Right cardiac atrium (tissue), 5 donors: ENCODE measurements around the gene AGL. TPM values are rescaled to one million over a fixed set of nuclear protein-coding genes. Genes with fewer than 3 reads are reported as not detected.
"Not testable (repeated sequence)": the region's sequence is repeated elsewhere in the genome, so short reads cannot be mapped to it uniquely, and the experiment has no call there.

Source experiments
- ATAC-seq, 2 donors: fragments of 200-7000 bp; cut with Tn5 transposase; one replicate each; pipeline versions ENCODE4 v1.8.0 to v1.9.1; 2020; ENCODE audit warnings: moderate library complexity in 2 of 2, mild to moderate bottlenecking in 1 of 2
- DNase-seq, 3 donors: peaks; one replicate each; pipeline ENCODE4 v3.0.0-alpha.2; 2020
- H3K27ac ChIP-seq: one replicate; pipeline ENCODE4 v1.5.1; 2013; ENCODE audit warnings: mild to moderate bottlenecking, low read length, control low read depth, moderate library complexity
- H3K27me3 ChIP-seq: one replicate; pipeline ENCODE4 v1.6.1; 2013; ENCODE audit not compliant: control insufficient read depth, insufficient read depth
- H3K4me1 ChIP-seq: one replicate; pipeline ENCODE4 v1.6.1; 2013; ENCODE audit warnings: low read length; ENCODE audit not compliant: control insufficient read depth, insufficient read depth
- H3K4me3 ChIP-seq: one replicate; pipeline ENCODE4 v1.5.1; 2013; ENCODE audit warnings: low read length, control low read depth
- H3K9me3 ChIP-seq: one replicate; pipeline ENCODE4 v1.6.1; 2013; ENCODE audit warnings: low read length; ENCODE audit not compliant: control insufficient read depth
- WGBS: extraction: QIAGEN DNeasy Blood & Tissue Kit; methylation state at CpG from one replicate; pipeline ENCODE4 v1.1.7; 2013; 5-methylcytosine and 5-hydroxymethylcytosine counted together
- intact Hi-C, 4 donors: fragments of 100-400 bp; cut with DNase I; formaldehyde crosslinking; loops; one replicate each; pipeline versions ENCODE4 v1.11.0 to v1.14.0; 2022 to 2023
- polyA plus RNA-seq: library from polyadenylated mRNA; stranded (reverse); fragments of 200-250 nt; gene quantifications from one replicate; pipeline ENCODE4 v1.2.3, GENCODE V29; 2013
- total RNA-seq, 4 donors: library from RNA; stranded (reverse); fragmentation: NEBNext Ultra II Directional; extraction: Animal tissue kit (Norgen Biotek cat#: 25700); gene quantifications; one replicate each; pipeline ENCODE4 v1.2.1, GENCODE V29; 2021
- donor health status: healthy with polysubstance abuse.
- donor health status: DM: no; HTN: yes; CAD: no.
- donor health status: DM: no; HTN: no; CAD: no.
- donor health status: DM: no; HTN: yes; CAD: no; lungs with severe emphysema.
- donor health status: DM: yes; HTN: yes; CAD: no.

Gene AGL
- total and polyA plus RNA-seq, 5 donors: 23.2 to 66.4 (median 60.5) TPM

DNA sequence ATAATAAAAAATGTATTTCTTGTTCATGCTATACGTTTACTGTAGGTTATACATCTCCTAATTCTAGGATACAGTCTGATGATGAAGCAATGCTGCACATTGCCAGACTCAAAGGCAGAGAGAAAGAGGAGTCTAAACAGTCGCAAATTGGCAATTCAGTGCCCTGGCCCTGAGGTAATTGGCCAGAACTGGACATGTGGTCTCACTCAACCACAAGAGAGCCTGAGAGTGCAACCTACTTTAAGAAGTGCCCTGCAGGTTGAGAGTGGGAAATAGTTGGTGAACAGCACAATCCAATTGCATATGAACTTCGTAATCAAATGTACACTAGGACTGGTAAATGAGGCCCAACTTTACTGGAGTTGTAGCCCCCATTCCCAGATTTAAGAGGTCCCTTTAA lies 114.6 kb downstream of the AGL start:
- H3K9me3 ChIP-seq: no peaks in the 10 kb centered on the region
- DNase-seq: no peak
- intact Hi-C loops: no loop called here
- H3K4me3 ChIP-seq: no peak overlapping the region
- no peak overlapping the region for H3K27ac ChIP-seq
- 80% methylated on average over 3 of the region's 3 CpGs for WGBS
- no peaks in the 10 kb centered on the region for H3K4me1 ChIP-seq
- no peaks in the 10 kb centered on the region for H3K27me3 ChIP-seq
- ATAC-seq: no peak

DNA sequence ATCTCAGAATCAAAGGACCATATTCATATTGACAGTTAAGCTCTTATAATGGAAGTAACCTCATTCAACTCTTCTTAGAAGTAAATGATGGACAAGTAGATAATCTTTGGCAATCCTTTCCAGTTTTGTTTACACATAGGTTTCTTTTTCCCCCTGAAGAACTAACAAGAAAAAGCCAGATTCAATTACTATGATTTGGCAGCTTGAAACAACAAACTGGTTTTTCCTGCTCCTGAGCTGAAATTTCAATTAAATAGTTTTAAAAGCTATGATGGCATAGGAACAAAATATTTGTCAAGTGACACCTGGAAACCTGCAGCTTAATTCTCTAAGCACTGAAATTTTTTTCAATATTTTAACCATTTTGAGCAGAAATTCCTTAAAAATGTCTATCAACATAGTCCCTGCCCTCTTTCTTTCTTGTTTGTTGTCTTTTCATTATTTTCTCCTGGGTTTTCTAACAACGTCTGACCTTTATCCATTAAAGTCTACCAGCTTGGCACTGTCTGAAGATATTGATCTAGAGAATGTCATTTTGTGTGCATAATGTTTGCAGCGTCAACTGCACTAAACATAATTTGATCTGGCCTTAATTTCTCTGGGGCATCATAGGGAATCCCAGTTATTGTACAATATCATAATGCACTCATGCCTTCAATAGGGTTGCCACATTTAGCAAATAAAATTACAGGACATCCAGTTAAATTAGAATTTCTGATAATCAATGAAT lies 115.7 kb downstream of the AGL start:
- H3K27ac ChIP-seq: no peak overlapping the region
- H3K9me3 ChIP-seq: no peaks in the 10 kb centered on the region
- 81% methylated on average over 2 of the region's 2 CpGs for WGBS
- no peak overlapping the region for H3K4me3 ChIP-seq
- no peaks in the 10 kb centered on the region for H3K4me1 ChIP-seq
- DNase-seq (no peak), ATAC-seq (no peak)
- intact Hi-C loops: no loop called here
- H3K27me3 ChIP-seq: no peaks in the 10 kb centered on the region

DNA sequence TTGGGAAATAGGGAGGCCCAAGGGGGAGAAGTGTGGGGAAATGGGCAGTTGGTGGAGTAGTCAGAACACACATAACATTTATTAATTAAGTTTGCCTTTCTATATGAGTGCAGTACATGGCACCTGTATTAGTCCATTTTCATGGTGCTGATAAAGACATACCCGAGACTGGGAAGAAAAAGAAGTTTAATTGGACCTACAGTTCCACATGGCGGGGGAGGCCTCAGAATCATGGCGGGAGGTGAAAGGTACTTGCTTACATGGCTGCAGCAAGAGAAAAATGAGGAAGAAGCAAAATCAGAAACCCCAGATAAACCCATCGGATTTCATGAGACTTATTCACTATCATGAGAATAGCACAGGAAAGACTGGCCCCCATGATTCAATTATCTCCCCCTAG lies 118.1 kb downstream of the AGL start:
- Histone ChIP-seq H3K27ac (no peak overlapping the region), H3K27me3 (no peaks in the 10 kb centered on the region), H3K4me3 (no peak overlapping the region), H3K9me3 (no peaks in the 10 kb centered on the region), H3K4me1 (no peaks in the 10 kb centered on the region)
- 95% methylated on average over 4 of the region's 4 CpGs for WGBS
- no peak for ATAC-seq
- no peak for DNase-seq
- intact Hi-C loops: no loop called here

DNA sequence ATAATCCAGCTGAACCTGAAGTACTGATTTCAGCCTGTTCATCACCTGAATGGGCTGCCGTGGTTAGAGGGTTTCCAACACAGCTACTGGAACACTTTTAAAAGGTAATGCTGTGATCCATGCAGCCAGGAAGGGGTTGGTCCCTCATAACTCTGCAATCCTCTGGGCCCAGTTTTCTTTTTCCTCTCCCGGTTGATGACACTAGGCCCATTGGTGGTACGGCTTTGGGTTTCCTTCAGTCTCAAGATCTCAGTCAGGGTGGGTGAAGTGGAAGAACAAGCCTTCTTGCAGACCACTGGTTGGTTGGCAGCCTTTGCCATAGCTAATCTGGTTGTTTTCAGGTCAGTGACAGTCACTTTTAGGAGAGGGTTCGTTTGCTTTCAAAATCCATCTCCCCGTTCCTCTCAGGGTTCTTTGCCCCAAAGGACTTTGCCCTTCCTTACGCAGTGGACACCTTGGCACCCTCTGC lies 119.1 kb downstream of the AGL start:
- intact Hi-C loops: no loop called here
- DNase-seq (no peak), ATAC-seq (peak; percentile 17 to 30)
- 16% methylated on average over 6 of the region's 6 CpGs for WGBS
- Histone ChIP-seq H3K27me3 (no peaks in the 10 kb centered on the region), H3K4me1 (no peaks in the 10 kb centered on the region), H3K4me3 (peak overlapping the region; percentile 74), H3K9me3 (no peaks in the 10 kb centered on the region), H3K27ac (peak overlapping the region; percentile 59)

DNA sequence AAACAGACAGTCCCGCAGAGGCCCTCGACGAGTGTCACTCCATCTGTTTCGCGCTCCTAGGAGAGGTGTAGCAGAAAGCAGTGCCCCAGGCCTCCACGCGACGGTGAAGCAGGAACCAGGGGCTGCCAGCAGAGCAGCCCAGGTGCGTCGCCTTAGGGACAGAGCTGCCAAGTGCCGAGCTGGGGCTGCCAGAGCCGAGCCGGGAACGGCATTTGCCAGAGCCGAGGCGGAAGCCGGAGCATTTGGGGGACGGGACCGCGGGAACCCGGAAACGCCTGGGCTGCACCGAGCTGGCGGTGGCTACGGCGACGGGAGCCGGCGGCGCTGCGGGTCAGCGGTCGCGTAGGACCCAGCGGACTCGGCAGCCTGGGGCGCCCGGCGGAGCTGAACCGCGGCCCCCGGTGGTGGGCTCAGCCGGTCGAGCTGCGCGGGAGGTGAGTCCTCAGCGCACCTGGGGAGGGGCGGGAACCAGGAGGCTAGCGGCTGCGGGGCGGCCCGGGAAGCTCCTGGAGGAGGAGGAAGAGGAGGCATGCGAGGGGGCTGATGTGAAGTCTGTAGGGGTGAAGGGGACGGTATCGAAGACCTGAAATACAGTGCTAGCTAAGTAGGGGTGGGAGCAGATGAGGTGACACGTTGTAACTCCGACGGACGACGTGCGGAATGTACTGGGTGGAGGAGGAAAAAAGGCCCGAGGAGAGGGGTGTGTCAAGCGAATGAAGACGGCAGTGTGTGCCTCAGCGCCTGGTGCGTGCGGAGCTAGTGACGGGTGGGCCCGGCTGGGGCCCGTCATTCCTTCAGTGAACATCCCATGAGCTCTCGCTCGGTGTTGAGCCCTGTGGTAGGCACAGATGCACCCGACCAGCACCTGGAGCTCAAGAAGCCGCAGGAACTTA lies 119.8 kb downstream of the AGL start, which contains the start of gene SLC35A3:
SLC35A3 (plus strand) TSS at position 268 of the 893 bp plus-strand sequence. CDS start 23,559 bp downstream, outside the sequence.
- Histone ChIP-seq H3K9me3 (no peaks in the 10 kb centered on the region), H3K4me1 (no peaks in the 10 kb centered on the region), H3K4me3 (peak within 1 kb of the TSS; percentile 74), H3K27me3 (no peaks in the 10 kb centered on the region), H3K27ac (peak within 1 kb of the TSS; percentile 59)
- DNase-seq: peak; percentile 81 to 92 (median 91)
- intact Hi-C loops: no loop called here
- ATAC-seq: peak; percentile 96 to 98
- under 1% methylated on average over 74 of the region's 74 CpGs for WGBS

DNA sequence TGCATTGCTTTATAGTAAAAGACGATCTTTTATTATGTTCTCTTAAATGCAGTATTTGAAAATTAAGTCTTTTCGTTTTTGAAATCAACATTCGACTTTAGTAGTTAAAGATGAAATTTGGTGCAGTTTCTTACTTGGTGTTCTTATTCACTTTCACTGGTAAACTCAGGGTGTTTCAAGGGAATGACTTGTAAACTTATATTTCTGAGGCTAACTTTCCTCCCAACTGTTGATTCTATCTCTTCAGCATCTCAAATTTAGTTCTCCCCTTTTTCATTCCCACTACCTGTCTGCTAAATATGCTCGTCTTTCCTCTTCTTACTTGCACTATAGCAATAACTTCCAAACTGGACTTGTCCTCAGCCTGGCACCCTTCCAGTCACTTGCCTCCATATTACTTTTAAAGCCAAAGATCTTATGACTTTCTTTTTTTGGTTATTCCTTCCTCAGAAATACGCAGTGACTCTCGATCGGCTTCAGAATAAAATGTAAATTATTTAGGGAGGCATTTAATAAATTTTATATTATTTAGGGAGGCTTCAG lies 120.6 kb downstream of the AGL start:
- DNase-seq (no peak), ATAC-seq (no peak)
- Histone ChIP-seq H3K9me3 (no peaks in the 10 kb centered on the region), H3K27me3 (no peaks in the 10 kb centered on the region), H3K4me3 (peak overlapping the region; percentile 74), H3K27ac (no peak overlapping the region), H3K4me1 (no peaks in the 10 kb centered on the region)
- WGBS: 49% methylated on average over 7 of the region's 7 CpGs
- intact Hi-C loops: no loop called here

DNA sequence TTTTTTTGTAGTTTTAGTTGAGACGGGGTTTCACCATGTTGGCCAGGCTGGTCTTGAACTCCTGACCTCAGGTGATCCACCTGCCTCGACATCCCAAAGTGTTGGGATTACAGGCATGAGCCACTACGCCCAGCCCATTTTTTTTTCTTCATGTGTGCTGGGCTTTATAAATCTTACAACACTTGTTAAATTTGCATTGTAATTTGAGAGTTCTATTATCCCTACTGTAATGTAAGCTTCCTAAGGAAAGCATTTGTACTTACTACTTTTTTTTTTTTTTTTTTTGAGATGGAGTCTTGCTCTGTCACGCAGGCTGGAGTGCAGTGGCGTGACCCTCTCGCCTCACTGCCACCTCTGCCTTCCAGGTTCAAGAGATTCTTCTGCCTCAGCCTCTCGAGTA lies 121.9 kb downstream of the AGL start:
- ATAC-seq, intact Hi-C loops: not testable (repeated sequence)

More for the DNA sequence above, 121.9 kb downstream of the AGL start:
- H3K27me3 ChIP-seq, DNase-seq, H3K27ac ChIP-seq, H3K9me3 ChIP-seq, H3K4me1 ChIP-seq, H3K4me3 ChIP-seq: not testable (repeated sequence)
- 90% methylated on average over 7 of the region's 7 CpGs for WGBS

Other genes starting within 250 kb of the AGL start
- 10 to 100 TPM; 71.9 to 79.6 (median 75.5) TPM for gene PALMD, start 204.2 kb upstream of the AGL start, total RNA-seq
- gene PALMD, start 204.2 kb upstream of the AGL start, polyA plus RNA-seq: 74.6 TPM
- gene FRRS1, start 83.7 kb upstream of the AGL start, total RNA-seq: 1 to 10 TPM; 6.3 to 7.6 (median 6.9) TPM
- 1.4 TPM for gene FRRS1, start 83.7 kb upstream of the AGL start, polyA plus RNA-seq
- gene SLC35A3, start 119.6 kb downstream of the AGL start, total RNA-seq: 10 to 100 TPM in 3 of 4 donors, 1 to 10 TPM in 1; 9.5 to 13.5 (median 11.4) TPM
- gene SLC35A3, start 119.6 kb downstream of the AGL start, polyA plus RNA-seq: 6.5 TPM